Spleen (tissue), 7 donors: ENCODE measurements around the gene PRR4.

ENCODE experiments used
- POLR2A ChIP-seq, 3 donors: fragments of 450-650 bp; IDR thresholded peaks; one replicate each; pipeline ENCODE4 v1.5.1; 2017; ENCODE audit warnings: antibody characterized with exemption in 3 of 3, mild to moderate bottlenecking in 1 of 3
- TF ChIP-seq, protein P1 (sequence below), 11 experiments: fragments of 200-600 bp in 7 of 11; fragments of 450-650 bp in 4 of 11; sonication (generic) in 4 of 11; IDR thresholded peaks in 8 of 11; conservative IDR thresholded peaks in 3 of 11; 1 replicate in 7 of 11; 2 replicates in 4 of 11; pipeline versions ENCODE4 v1.4.0 to v1.8.0; 2016 to 2021; ENCODE audit warnings: antibody characterized with exemption in 11 of 11, inconsistent platforms in 4 of 11, mild to moderate bottlenecking in 1 of 11
- donor health status: DM: no; HTN: no; CAD: no; lungs with moderate emphysema.
- donor health status: DM: no; HTN: no; CAD: no.
- donor health status: DM: no; HTN: no; CAD: no.

DNA sequence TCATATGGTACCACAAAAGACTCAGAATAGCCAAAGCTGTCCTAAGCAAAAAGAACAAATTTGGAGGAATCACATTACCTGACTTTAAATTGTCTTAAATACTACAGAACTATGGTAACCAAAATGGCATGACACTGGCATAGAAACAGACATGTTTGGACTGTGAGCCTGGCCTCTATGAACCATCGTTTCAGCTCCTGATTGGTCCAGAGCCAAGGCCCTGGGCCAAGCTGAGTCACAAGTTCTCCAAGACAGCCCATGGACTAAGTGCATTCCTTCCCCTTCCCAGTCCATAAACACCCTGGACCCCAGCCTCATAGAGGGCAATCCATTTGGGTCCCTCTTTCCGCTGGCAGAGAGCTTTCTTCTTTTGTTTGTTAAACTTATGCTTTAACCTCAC is 12.1 kb upstream of the PRR4 start:
- TF ChIP-seq POLR2A (IDR thresholded peaks at IDR 0.05): no peak
- TF ChIP-seq, protein P1, sequence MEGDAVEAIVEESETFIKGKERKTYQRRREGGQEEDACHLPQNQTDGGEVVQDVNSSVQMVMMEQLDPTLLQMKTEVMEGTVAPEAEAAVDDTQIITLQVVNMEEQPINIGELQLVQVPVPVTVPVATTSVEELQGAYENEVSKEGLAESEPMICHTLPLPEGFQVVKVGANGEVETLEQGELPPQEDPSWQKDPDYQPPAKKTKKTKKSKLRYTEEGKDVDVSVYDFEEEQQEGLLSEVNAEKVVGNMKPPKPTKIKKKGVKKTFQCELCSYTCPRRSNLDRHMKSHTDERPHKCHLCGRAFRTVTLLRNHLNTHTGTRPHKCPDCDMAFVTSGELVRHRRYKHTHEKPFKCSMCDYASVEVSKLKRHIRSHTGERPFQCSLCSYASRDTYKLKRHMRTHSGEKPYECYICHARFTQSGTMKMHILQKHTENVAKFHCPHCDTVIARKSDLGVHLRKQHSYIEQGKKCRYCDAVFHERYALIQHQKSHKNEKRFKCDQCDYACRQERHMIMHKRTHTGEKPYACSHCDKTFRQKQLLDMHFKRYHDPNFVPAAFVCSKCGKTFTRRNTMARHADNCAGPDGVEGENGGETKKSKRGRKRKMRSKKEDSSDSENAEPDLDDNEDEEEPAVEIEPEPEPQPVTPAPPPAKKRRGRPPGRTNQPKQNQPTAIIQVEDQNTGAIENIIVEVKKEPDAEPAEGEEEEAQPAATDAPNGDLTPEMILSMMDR (IDR thresholded peaks at IDR 0.05 in 8 of 11, conservative IDR thresholded peaks at IDR 0.05 in 3 of 11): no peak
